Measurements from ENCODE around the gene HIVEP3. TPM values are rescaled to one million over a fixed set of nuclear protein-coding genes. Genes with fewer than 3 reads are reported as not detected.

Gene HIVEP3
- total RNA-seq, 1 experiment from 2014 or later, result 0.55 TPM

- H3K4me3 Mint-ChIP-seq, result no peak overlapping the region
- H3K27ac Mint-ChIP-seq, result no peak overlapping the region
- no peak for TF ChIP-seq ATF3 (CRISPR knock-in tag; conservative IDR thresholded peaks at IDR 0.05)
- TF ChIP-seq NFYB (CRISPR knock-in tag; conservative IDR thresholded peaks at IDR 0.05; ENCODE audit: low read depth), result no peak
- no peak for TF ChIP-seq FOXJ3 (CRISPR knock-in tag; IDR thresholded peaks at IDR 0.05; ENCODE audit: borderline replicate concordance)
- no peak for TF ChIP-seq EMX1 (CRISPR knock-in tag; IDR thresholded peaks at IDR 0.05)
- no peak for TF ChIP-seq ZNF671 (CRISPR knock-in tag; IDR thresholded peaks at IDR 0.05)
- TF ChIP-seq IRF1 (CRISPR knock-in tag; IDR thresholded peaks at IDR 0.05), result no peak
- no peak for TF ChIP-seq JUN (CRISPR knock-in tag; IDR thresholded peaks at IDR 0.05)
- no peak for TF ChIP-seq ZMAT4 (CRISPR knock-in tag; IDR thresholded peaks at IDR 0.05)
- TF ChIP-seq CREB1 (CRISPR knock-in tag; IDR thresholded peaks at IDR 0.05), result no peak
- TF ChIP-seq ESRRA (CRISPR knock-in tag; IDR thresholded peaks at IDR 0.05; ENCODE audit: borderline replicate concordance), result no peak
- TF ChIP-seq RELA (CRISPR knock-in tag; IDR thresholded peaks at IDR 0.05; ENCODE audit: borderline replicate concordance), result no peak
- no peak for TF ChIP-seq ERG (CRISPR knock-in tag; IDR thresholded peaks at IDR 0.05)
- TF ChIP-seq MAX (CRISPR knock-in tag; IDR thresholded peaks at IDR 0.05), result no peak
- no peak for TF ChIP-seq NR3C1 (CRISPR knock-in tag; conservative IDR thresholded peaks at IDR 0.05; ENCODE audit: low read depth)
- TF ChIP-seq NR2C2 (CRISPR knock-in tag; IDR thresholded peaks at IDR 0.05), result no peak
- no peak for TF ChIP-seq ZNF121 (CRISPR knock-in tag; IDR thresholded peaks at IDR 0.05)
- no peak for TF ChIP-seq ATF6 (CRISPR knock-in tag; IDR thresholded peaks at IDR 0.05)
- no peak for TF ChIP-seq SMAD3 (CRISPR knock-in tag; IDR thresholded peaks at IDR 0.05; ENCODE audit: borderline replicate concordance)
- POLR2A ChIA-PET, result no interaction called here
- no peak for ATAC-seq
- H3K36me3 Mint-ChIP-seq, result no peaks in the 10 kb centered on the region
- no peaks in the 10 kb centered on the region for H3K27me3 Mint-ChIP-seq (ENCODE audit: low read depth)
- H3K9me3 Mint-ChIP-seq, result no peaks in the 10 kb centered on the region
- no peak for DNase-seq (ENCODE audit: low spot score)
- H3K4me1 Mint-ChIP-seq, result no peaks in the 10 kb centered on the region
- CTCF ChIA-PET, result no interaction called here
Observed at GRCh38 chr1:41691424-41691823, 227.3 kb downstream of the HIVEP3 start.

- no peak for DNase-seq (ENCODE audit: low spot score)
- Mint-ChIP-seq H3K4me3 (no peak overlapping the region), H3K27me3 (ENCODE audit: low read depth) (no peaks in the 10 kb centered on the region), H3K9me3 (no peaks in the 10 kb centered on the region), H3K27ac (no peak overlapping the region), H3K4me1 (no peaks in the 10 kb centered on the region), H3K36me3 (no peaks in the 10 kb centered on the region)
- no peak for TF ChIP-seq NR1H2 (CRISPR knock-in tag; IDR thresholded peaks at IDR 0.05)
- TF ChIP-seq ATF1 (CRISPR knock-in tag; IDR thresholded peaks at IDR 0.05), result no peak
- TF ChIP-seq OVOL2 (CRISPR knock-in tag; IDR thresholded peaks at IDR 0.05; ENCODE audit: borderline replicate concordance), result no peak
- ATAC-seq, result no peak
- POLR2A ChIA-PET, result no interaction called here
- CTCF ChIA-PET, result no interaction called here
Observed at GRCh38 chr1:41690331-41690730, 228.4 kb downstream of the HIVEP3 start.

Data from WTC11 (cell line).